Activated CD4-positive, alpha-beta memory T cell treated with anti-CD3 and anti-CD28 coated beads for 36 hours (primary cell): ENCODE measurements around the gene TNS3. TPM values are rescaled to one million over a fixed set of nuclear protein-coding genes. Genes with fewer than 3 reads are reported as not detected.
"Not testable (repeated sequence)": the region's sequence is repeated elsewhere in the genome, so short reads cannot be mapped to it uniquely, and the experiment has no call there.

Experiments
- CTCF ChIA-PET: fragments of 350-600 bp; sonication (Branson Sonifier 250); formaldehyde crosslinking; loops from one replicate; lab custom pipeline; 2021; ENCODE audit warnings: antibody characterized with exemption, inconsistent platforms; lab: Charles Lee
- POLR2A ChIA-PET: fragments of 350-600 bp; sonication (Branson Sonifier 250); formaldehyde crosslinking; loops from one replicate; lab custom pipeline; 2021; ENCODE audit warnings: antibody characterized with exemption; lab: Charles Lee
- DNase-seq: peaks from one replicate; pipeline ENCODE4 v3.0.0-alpha.2; 2020
- H3K27ac Mint-ChIP-seq: one replicate; pipeline ENCODE4 v1.8.0; 2021; ENCODE audit warnings: mixed read lengths
- H3K27me3 Mint-ChIP-seq: one replicate; pipeline ENCODE4 v1.8.0; 2021; ENCODE audit warnings: mixed read lengths
- H3K36me3 Mint-ChIP-seq: one replicate; pipeline ENCODE4 v1.8.0; 2021; ENCODE audit warnings: mixed read lengths
- H3K4me1 Mint-ChIP-seq: one replicate; pipeline ENCODE4 v1.8.0; 2021; ENCODE audit warnings: low read depth, mixed read lengths
- H3K4me3 Mint-ChIP-seq: one replicate; pipeline ENCODE4 v1.8.0; 2021; ENCODE audit warnings: mild to moderate bottlenecking, mixed read lengths
- H3K9me3 Mint-ChIP-seq: one replicate; pipeline ENCODE4 v1.8.0; 2021; ENCODE audit warnings: mixed read lengths
- intact Hi-C: fragments of 100-400 bp; cut with micrococcal nuclease; formaldehyde crosslinking; loops from one replicate; pipeline ENCODE4 v1.15.1; 2023
- total RNA-seq, 2 experiments: library from RNA; stranded (reverse); gene quantifications; one replicate each; pipeline ENCODE4 v1.2.3, GENCODE V29; 2021

Gene TNS3
- total RNA-seq, 2 experiments from 2014 or later = 0.15 to 0.31 TPM

GRCh38 chr7:47548546-47548945 lies 33.4 kb downstream of the TNS3 start:
- no peak overlapping the region for H3K4me3 Mint-ChIP-seq
- ChIA-PET CTCF (no interaction called here), POLR2A (no interaction called here)
- no peaks in the 10 kb centered on the region for H3K27me3 Mint-ChIP-seq
- H3K4me1 Mint-ChIP-seq = no peaks in the 10 kb centered on the region
- intact Hi-C loops = no loop called here
- DNase-seq = no peak
- no peaks in the 10 kb centered on the region for H3K36me3 Mint-ChIP-seq
- no peaks in the 10 kb centered on the region for H3K9me3 Mint-ChIP-seq
- no peak overlapping the region for H3K27ac Mint-ChIP-seq

GRCh38 chr7:47546733-47547494 lies 35.0 kb downstream of the TNS3 start:
- no peaks in the 10 kb centered on the region for H3K36me3 Mint-ChIP-seq
- intact Hi-C loops = no loop called here
- no peaks in the 10 kb centered on the region for H3K27me3 Mint-ChIP-seq
- no peaks in the 10 kb centered on the region for H3K9me3 Mint-ChIP-seq
- POLR2A ChIA-PET = no interaction called here
- DNase-seq = no peak
- no peak overlapping the region for H3K4me3 Mint-ChIP-seq
- H3K4me1 Mint-ChIP-seq = no peaks in the 10 kb centered on the region
- H3K27ac Mint-ChIP-seq = no peak overlapping the region
- CTCF ChIA-PET = no interaction called here

- POLR2A ChIA-PET = no interaction called here
Measured at GRCh38 chr7:47546171-47546570, 35.7 kb downstream of the TNS3 start.

GRCh38 chr7:47544416-47544815 lies 37.5 kb downstream of the TNS3 start:
- Mint-ChIP-seq H3K4me1 (no peaks in the 10 kb centered on the region), H3K4me3 (no peak overlapping the region), H3K27me3 (no peaks in the 10 kb centered on the region), H3K9me3 (no peaks in the 10 kb centered on the region), H3K36me3 (no peaks in the 10 kb centered on the region), H3K27ac (no peak overlapping the region)
- ChIA-PET CTCF (no interaction called here), POLR2A (no interaction called here)
- DNase-seq = no peak
- intact Hi-C loops = no loop called here

More at GRCh38 chr7:47546171-47546570, 35.7 kb downstream of the TNS3 start:
- intact Hi-C loops = no loop called here
- CTCF ChIA-PET = no interaction called here
- DNase-seq = no peak
- Mint-ChIP-seq H3K27ac (no peak overlapping the region), H3K4me3 (no peak overlapping the region), H3K9me3 (no peaks in the 10 kb centered on the region), H3K36me3 (no peaks in the 10 kb centered on the region), H3K4me1 (no peaks in the 10 kb centered on the region), H3K27me3 (no peaks in the 10 kb centered on the region)

- H3K9me3 Mint-ChIP-seq = no peaks in the 10 kb centered on the region
- POLR2A ChIA-PET = no interaction called here
- intact Hi-C loops = no loop called here
- CTCF ChIA-PET = no interaction called here
- H3K36me3 Mint-ChIP-seq = no peaks in the 10 kb centered on the region
- H3K4me3 Mint-ChIP-seq = no peak overlapping the region
- DNase-seq = no peak
- no peaks in the 10 kb centered on the region for H3K4me1 Mint-ChIP-seq
- H3K27ac Mint-ChIP-seq = no peak overlapping the region
- no peaks in the 10 kb centered on the region for H3K27me3 Mint-ChIP-seq
Measured at GRCh38 chr7:47543714-47544113, 38.2 kb downstream of the TNS3 start.

- Mint-ChIP-seq H3K27me3 (no peaks in the 10 kb centered on the region), H3K4me3 (no peak overlapping the region), H3K36me3 (no peaks in the 10 kb centered on the region), H3K9me3 (no peaks in the 10 kb centered on the region), H3K27ac (no peak overlapping the region), H3K4me1 (no peaks in the 10 kb centered on the region)
- POLR2A ChIA-PET = no interaction called here
- DNase-seq = no peak
- CTCF ChIA-PET = no interaction called here
- intact Hi-C loops = no loop called here
Measured at GRCh38 chr7:47543056-47543455, 38.9 kb downstream of the TNS3 start.

GRCh38 chr7:47542051-47542450 lies 39.9 kb downstream of the TNS3 start:
- intact Hi-C loops = no loop called here
- H3K4me3 Mint-ChIP-seq = no peak overlapping the region
- DNase-seq = no peak
- H3K9me3 Mint-ChIP-seq = no peaks in the 10 kb centered on the region
- H3K4me1 Mint-ChIP-seq = no peaks in the 10 kb centered on the region
- POLR2A ChIA-PET = no interaction called here
- no peak overlapping the region for H3K27ac Mint-ChIP-seq
- H3K27me3 Mint-ChIP-seq = peaks cover 2% of the 10 kb centered on the region
- no peaks in the 10 kb centered on the region for H3K36me3 Mint-ChIP-seq
- CTCF ChIA-PET = no interaction called here

GRCh38 chr7:47541485-47541884 lies 40.4 kb downstream of the TNS3 start:
- H3K9me3 Mint-ChIP-seq, DNase-seq, H3K27ac Mint-ChIP-seq, intact Hi-C loops, H3K4me3 Mint-ChIP-seq, POLR2A ChIA-PET, H3K4me1 Mint-ChIP-seq, CTCF ChIA-PET, H3K27me3 Mint-ChIP-seq, H3K36me3 Mint-ChIP-seq: not testable (repeated sequence)

- no peaks in the 10 kb centered on the region for H3K36me3 Mint-ChIP-seq
- no peaks in the 10 kb centered on the region for H3K4me1 Mint-ChIP-seq
- H3K9me3 Mint-ChIP-seq = no peaks in the 10 kb centered on the region
- no peak overlapping the region for H3K4me3 Mint-ChIP-seq
- ChIA-PET POLR2A (no interaction called here), CTCF (no interaction called here)
- DNase-seq = no peak
- no peak overlapping the region for H3K27ac Mint-ChIP-seq
- intact Hi-C loops = no loop called here
- H3K27me3 Mint-ChIP-seq = peaks cover 4% of the 10 kb centered on the region
Measured at GRCh38 chr7:47540387-47541350, 41.2 kb downstream of the TNS3 start.

GRCh38 chr7:47540053-47540386 lies 41.9 kb downstream of the TNS3 start:
- no peak overlapping the region for H3K4me3 Mint-ChIP-seq
- no peaks in the 10 kb centered on the region for H3K36me3 Mint-ChIP-seq
- DNase-seq = no peak
- H3K27ac Mint-ChIP-seq = no peak overlapping the region
- H3K4me1 Mint-ChIP-seq = no peaks in the 10 kb centered on the region
- H3K9me3 Mint-ChIP-seq = no peaks in the 10 kb centered on the region
- CTCF ChIA-PET = no interaction called here
- peaks cover 4% of the 10 kb centered on the region for H3K27me3 Mint-ChIP-seq
- intact Hi-C loops = no loop called here
- POLR2A ChIA-PET = no interaction called here

- no peaks in the 10 kb centered on the region for H3K36me3 Mint-ChIP-seq
- ChIA-PET CTCF (no interaction called here), POLR2A (no interaction called here)
- H3K9me3 Mint-ChIP-seq = no peaks in the 10 kb centered on the region
- no peak overlapping the region for H3K4me3 Mint-ChIP-seq
- no peak for DNase-seq
- peaks cover 4% of the 10 kb centered on the region for H3K27me3 Mint-ChIP-seq
- no peaks in the 10 kb centered on the region for H3K4me1 Mint-ChIP-seq
- no peak overlapping the region for H3K27ac Mint-ChIP-seq
- intact Hi-C loops = no loop called here
Measured at GRCh38 chr7:47539398-47540052, 42.4 kb downstream of the TNS3 start.

GRCh38 chr7:47538846-47539311 lies 43.0 kb downstream of the TNS3 start:
- ChIA-PET CTCF (no interaction called here), POLR2A (no interaction called here)
- Mint-ChIP-seq H3K27ac (no peak overlapping the region), H3K4me3 (no peak overlapping the region), H3K36me3 (no peaks in the 10 kb centered on the region), H3K27me3 (peaks cover 4% of the 10 kb centered on the region), H3K4me1 (no peaks in the 10 kb centered on the region), H3K9me3 (no peaks in the 10 kb centered on the region)
- DNase-seq = no peak
- intact Hi-C loops = no loop called here
